ENCODE results near the gene C4orf46. TPM values are rescaled to one million over a fixed set of nuclear protein-coding genes. Genes with fewer than 3 reads are reported as not detected.

The C4orf46 gene
- total RNA-seq, 1 experiment from 2014 or later = 27.9 TPM

- peaks cover 50% of the 10 kb centered on the region for H3K79me2 ChIP-seq (ENCODE audit: low read length)
- H3K4me3 ChIP-seq (ENCODE audit: low read length) = no peak overlapping the region
- no peaks in the 10 kb centered on the region for H3K9me3 ChIP-seq (ENCODE audit: low read length)
- no peak overlapping the region for H3K27ac ChIP-seq (ENCODE audit: low read length)
- H3K9ac ChIP-seq (ENCODE audit: low read length) = no peak overlapping the region
- no peaks in the 10 kb centered on the region for H3K27me3 ChIP-seq (ENCODE audit: low read length)
- H4K20me1 ChIP-seq (ENCODE audit: insufficient read depth, low read depth, low read length) = no peaks in the 10 kb centered on the region
- H3K9me2 ChIP-seq (replicated peaks; ENCODE audit: insufficient read depth, low read length) = no peaks in the 10 kb centered on the region
- peaks cover 2% of the 10 kb centered on the region for H3K4me1 ChIP-seq (ENCODE audit: low read length)
- no peak for DNase-seq
- H2AFZ ChIP-seq (ENCODE audit: low read length) = no peak overlapping the region
- no peak overlapping the region for H3K4me2 ChIP-seq (ENCODE audit: low read depth, low read length, poor library complexity, severe bottlenecking)
- no peaks in the 10 kb centered on the region for H3K36me3 ChIP-seq (ENCODE audit: insufficient read depth, low read length)
Measured at GRCh38 chr4:158678767-158679166, 7.1 kb upstream of the C4orf46 start.

GRCh38 chr4:158676076-158676475 is 4.4 kb upstream of the C4orf46 start:
- Histone ChIP-seq H3K36me3 (ENCODE audit: insufficient read depth, low read length) (no peaks in the 10 kb centered on the region), H3K4me2 (ENCODE audit: low read depth, low read length, poor library complexity, severe bottlenecking) (no peak overlapping the region), H3K4me1 (ENCODE audit: low read length) (peaks cover 13% of the 10 kb centered on the region), H3K4me3 (ENCODE audit: low read length) (no peak overlapping the region), H2AFZ (ENCODE audit: low read length) (no peak overlapping the region), H3K9me3 (ENCODE audit: low read length) (no peaks in the 10 kb centered on the region), H3K9me2 (replicated peaks; ENCODE audit: insufficient read depth, low read length) (no peaks in the 10 kb centered on the region), H3K9ac (ENCODE audit: low read length) (no peak overlapping the region), H4K20me1 (ENCODE audit: insufficient read depth, low read depth, low read length) (no peaks in the 10 kb centered on the region; the same call in 1 of the 2 replicates), H3K27ac (ENCODE audit: low read length) (no peak overlapping the region), H3K27me3 (ENCODE audit: low read length) (no peaks in the 10 kb centered on the region), H3K79me2 (ENCODE audit: low read length) (peaks cover 70% of the 10 kb centered on the region)
- peak; percentile 35 for DNase-seq

- Histone ChIP-seq H3K27me3 (ENCODE audit: low read length) (no peaks in the 10 kb centered on the region), H3K9me2 (replicated peaks; ENCODE audit: insufficient read depth, low read length) (no peaks in the 10 kb centered on the region), H4K20me1 (ENCODE audit: insufficient read depth, low read depth, low read length) (peaks cover 9% of the 10 kb centered on the region; the same call in 1 of the 2 replicates), H3K4me1 (ENCODE audit: low read length) (peaks cover 21% of the 10 kb centered on the region), H3K9me3 (ENCODE audit: low read length) (no peaks in the 10 kb centered on the region), H3K9ac (ENCODE audit: low read length) (no peak overlapping the region), H3K27ac (ENCODE audit: low read length) (no peak overlapping the region), H3K79me2 (ENCODE audit: low read length) (peaks cover 88% of the 10 kb centered on the region), H2AFZ (ENCODE audit: low read length) (no peak overlapping the region), H3K4me3 (ENCODE audit: low read length) (peak overlapping the region; percentile 90), H3K36me3 (ENCODE audit: insufficient read depth, low read length) (peaks cover 11% of the 10 kb centered on the region; the same call in 1 of the 2 replicates), H3K4me2 (ENCODE audit: low read depth, low read length, poor library complexity, severe bottlenecking) (peak overlapping the region; percentile 75)
- DNase-seq = peak; percentile 39
Measured at GRCh38 chr4:158673633-158674032, 1.9 kb upstream of the C4orf46 start.

- peak within 1 kb of the TSS; percentile 88 for H3K9ac ChIP-seq (ENCODE audit: low read length)
- peaks cover 9% of the 10 kb centered on the region; the same call in 1 of the 2 replicates for H4K20me1 ChIP-seq (ENCODE audit: insufficient read depth, low read depth, low read length)
- peak within 1 kb of the TSS; percentile 92 for H2AFZ ChIP-seq (ENCODE audit: low read length)
- H3K79me2 ChIP-seq (ENCODE audit: low read length) = peaks cover 86% of the 10 kb centered on the region
- no peaks in the 10 kb centered on the region for H3K9me3 ChIP-seq (ENCODE audit: low read length)
- H3K4me3 ChIP-seq (ENCODE audit: low read length) = peak within 1 kb of the TSS; percentile 90
- H3K4me1 ChIP-seq (ENCODE audit: low read length) = peaks cover 21% of the 10 kb centered on the region
- H3K9me2 ChIP-seq (replicated peaks; ENCODE audit: insufficient read depth, low read length) = no peaks in the 10 kb centered on the region
- peak; percentile 100 for DNase-seq
- peak within 1 kb of the TSS; percentile 74 for H3K27ac ChIP-seq (ENCODE audit: low read length)
- peak within 1 kb of the TSS; percentile 90 for H3K4me2 ChIP-seq (ENCODE audit: low read depth, low read length, poor library complexity, severe bottlenecking)
- H3K36me3 ChIP-seq (ENCODE audit: insufficient read depth, low read length) = peaks cover 16% of the 10 kb centered on the region; the same call in 1 of the 2 replicates
- no peaks in the 10 kb centered on the region for H3K27me3 ChIP-seq (ENCODE audit: low read length)
Measured at GRCh38 chr4:158671915-158672806, 474 bp upstream of the C4orf46 start, which contains the start of gene ETFDH. Gene ETFDH, plus strand, starts transcription at chr4:158672296. Its CDS starts 161 bp downstream, at chr4:158672457.

- Histone ChIP-seq H3K36me3 (ENCODE audit: insufficient read depth, low read length) (peaks cover 20% of the 10 kb centered on the region; the same call in 1 of the 2 replicates), H3K4me1 (ENCODE audit: low read length) (peaks cover 21% of the 10 kb centered on the region), H3K27me3 (ENCODE audit: low read length) (no peaks in the 10 kb centered on the region), H3K9ac (ENCODE audit: low read length) (peak overlapping the region; percentile 88), H3K4me3 (ENCODE audit: low read length) (peak overlapping the region; percentile 90), H2AFZ (ENCODE audit: low read length) (peak overlapping the region; percentile 74; the same call in 1 of the 2 replicates), H3K9me2 (replicated peaks; ENCODE audit: insufficient read depth, low read length) (no peaks in the 10 kb centered on the region), H3K27ac (ENCODE audit: low read length) (peak overlapping the region; percentile 71), H3K4me2 (ENCODE audit: low read depth, low read length, poor library complexity, severe bottlenecking) (peak overlapping the region; percentile 90), H3K9me3 (ENCODE audit: low read length) (no peaks in the 10 kb centered on the region), H4K20me1 (ENCODE audit: insufficient read depth, low read depth, low read length) (peaks cover 9% of the 10 kb centered on the region; the same call in 1 of the 2 replicates), H3K79me2 (ENCODE audit: low read length) (peaks cover 77% of the 10 kb centered on the region)
- DNase-seq = peak; percentile 80
Measured at GRCh38 chr4:158670975-158671664, 567 bp downstream of the C4orf46 start.

- peaks cover 9% of the 10 kb centered on the region; the same call in 1 of the 2 replicates for H4K20me1 ChIP-seq (ENCODE audit: insufficient read depth, low read depth, low read length)
- H2AFZ ChIP-seq (ENCODE audit: low read length) = no peak overlapping the region
- no peak overlapping the region for H3K4me2 ChIP-seq (ENCODE audit: low read depth, low read length, poor library complexity, severe bottlenecking)
- peaks cover 61% of the 10 kb centered on the region for H3K79me2 ChIP-seq (ENCODE audit: low read length)
- H3K4me1 ChIP-seq (ENCODE audit: low read length) = peaks cover 21% of the 10 kb centered on the region
- no peak for DNase-seq
- H3K9me3 ChIP-seq (ENCODE audit: low read length) = no peaks in the 10 kb centered on the region
- H3K27ac ChIP-seq (ENCODE audit: low read length) = no peak overlapping the region
- H3K36me3 ChIP-seq (ENCODE audit: insufficient read depth, low read length) = peaks cover 20% of the 10 kb centered on the region; the same call in 1 of the 2 replicates
- H3K9ac ChIP-seq (ENCODE audit: low read length) = no peak overlapping the region
- H3K27me3 ChIP-seq (ENCODE audit: low read length) = no peaks in the 10 kb centered on the region
- no peak overlapping the region for H3K4me3 ChIP-seq (ENCODE audit: low read length)
- H3K9me2 ChIP-seq (replicated peaks; ENCODE audit: insufficient read depth, low read length) = no peaks in the 10 kb centered on the region
Measured at GRCh38 chr4:158669310-158669709, 2.4 kb downstream of the C4orf46 start.

- Histone ChIP-seq H3K27me3 (ENCODE audit: low read length) (no peaks in the 10 kb centered on the region), H3K4me3 (ENCODE audit: low read length) (no peak overlapping the region), H3K27ac (ENCODE audit: low read length) (no peak overlapping the region), H3K9me3 (ENCODE audit: low read length) (no peaks in the 10 kb centered on the region), H4K20me1 (ENCODE audit: insufficient read depth, low read depth, low read length) (peaks cover 9% of the 10 kb centered on the region; the same call in 1 of the 2 replicates), H3K79me2 (ENCODE audit: low read length) (peaks cover 45% of the 10 kb centered on the region), H3K9ac (ENCODE audit: low read length) (no peak overlapping the region), H3K4me1 (ENCODE audit: low read length) (peaks cover 9% of the 10 kb centered on the region), H3K36me3 (ENCODE audit: insufficient read depth, low read length) (peaks cover 20% of the 10 kb centered on the region; the same call in 1 of the 2 replicates), H3K9me2 (replicated peaks; ENCODE audit: insufficient read depth, low read length) (no peaks in the 10 kb centered on the region), H3K4me2 (ENCODE audit: low read depth, low read length, poor library complexity, severe bottlenecking) (no peak overlapping the region), H2AFZ (ENCODE audit: low read length) (no peak overlapping the region)
- peak; percentile 71 for DNase-seq
Measured at GRCh38 chr4:158667651-158668198, 4.0 kb downstream of the C4orf46 start.

Measured in Karpas-422 (cell line).